ENCODE data around the gene GALNT6. TPM values are rescaled to one million over a fixed set of nuclear protein-coding genes. Genes with fewer than 3 reads are reported as not detected.
A peak's percentile ranks its signal among the peaks of the same experiment; 100 is the strongest.

The GALNT6 gene
- polyA plus RNA-seq, 2 of the 4 experiments (the other 2 are of a cell fraction): 3.6 to 4.3 TPM

- H3K4me2 ChIP-seq: peak overlapping the region; percentile 48
- ChIA-PET CTCF (interaction anchor here (1.8 to 1.9 kb wide), 2 partner anchors 17 to 33 kb away, joined by 4 to 9 read pairs; no protein-coding TSS in a partner anchor), POLR2A (no interaction called here)
- no peaks in the 10 kb centered on the region for H3K9me3 ChIP-seq
- no peak overlapping the region for H3K4me3 ChIP-seq
- FAIRE-seq: no peak
- H3K4me1 ChIP-seq: peaks cover 20% of the 10 kb centered on the region
- peak overlapping the region; percentile 21 to 73; a peak in 4 of 6 replicates for H3K27ac ChIP-seq
- no peak for TF ChIP-seq ZSCAN20 (CRISPR knock-in tag; IDR thresholded peaks at IDR 0.05)
- peak in 1 of 2 experiments; percentile 5; a peak in 1 of 6 replicates for ATAC-seq
- DNase-seq (ENCODE audit: low read depth in 1 of 2, low spot score in 1 of 2): peak in 1 of 2 experiments; percentile 31
- WGBS (ENCODE audit: missing lambda C conversion rate): 58% methylated on average over 10 of the region's 10 CpGs
Measured at GRCh38 chr12:51388069-51388799, 3.0 kb downstream of the GALNT6 start.

DNA sequence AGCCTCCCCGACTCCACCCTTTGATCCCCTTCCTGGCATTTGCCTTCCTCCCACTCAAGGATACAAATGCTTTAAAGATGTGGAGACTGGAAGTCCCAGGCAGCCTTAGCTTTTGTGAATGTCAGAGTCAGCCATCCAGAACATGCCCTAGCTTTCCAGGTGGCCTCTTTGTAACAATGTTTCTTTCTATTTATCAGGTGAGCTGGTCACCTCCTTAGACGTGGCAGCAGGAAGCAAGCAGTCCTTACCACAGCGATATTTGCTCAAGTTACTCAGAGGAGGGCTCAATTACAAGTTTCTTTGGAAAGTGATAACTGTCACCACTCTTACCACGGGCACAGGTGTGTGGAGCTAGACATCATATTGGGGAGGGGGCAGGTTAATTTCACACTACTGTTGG, 4.9 kb downstream of the GALNT6 start:
- POLR2A ChIA-PET: no interaction called here
- FAIRE-seq: no peak
- no peak for ATAC-seq
- no peak for DNase-seq (ENCODE audit: low read depth in 1 of 2, low spot score in 1 of 2)
- Histone ChIP-seq H3K9me3 (no peaks in the 10 kb centered on the region), H3K27ac (no peak overlapping the region), H3K4me2 (no peak overlapping the region), H3K4me1 (peaks cover 20% of the 10 kb centered on the region), H3K4me3 (no peak overlapping the region)
- CTCF ChIA-PET: interaction anchor here (0.9 to 2.0 kb wide), 5 partner anchors 9 to 699 kb away, joined by 3 to 5 read pairs (median 3); no protein-coding TSS in a partner anchor
- TF ChIP-seq GATA3 (IDR thresholded peaks at IDR 0.05; ENCODE audit: borderline replicate concordance) (no peak), RFX5 (IDR thresholded peaks at IDR 0.05) (no peak), RAD21 (conservative IDR thresholded peaks at IDR 0.05 in 1 of 2, IDR thresholded peaks at IDR 0.05 in 1 of 2) (no peak), FOSB (CRISPR knock-in tag; IDR thresholded peaks at IDR 0.05) (no peak), MAFK (IDR thresholded peaks at IDR 0.05; ENCODE audit: partially characterized antibody) (no peak), BHLHE40 (IDR thresholded peaks at IDR 0.05; ENCODE audit: low read depth, low read length) (no peak), NR3C1 (IDR thresholded peaks at IDR 0.05) (no peak)
- TF ChIP-seq, protein P1, sequence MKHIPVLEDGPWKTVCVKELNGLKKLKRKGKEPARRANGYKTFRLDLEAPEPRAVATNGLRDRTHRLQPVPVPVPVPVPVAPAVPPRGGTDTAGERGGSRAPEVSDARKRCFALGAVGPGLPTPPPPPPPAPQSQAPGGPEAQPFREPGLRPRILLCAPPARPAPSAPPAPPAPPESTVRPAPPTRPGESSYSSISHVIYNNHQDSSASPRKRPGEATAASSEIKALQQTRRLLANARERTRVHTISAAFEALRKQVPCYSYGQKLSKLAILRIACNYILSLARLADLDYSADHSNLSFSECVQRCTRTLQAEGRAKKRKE (CRISPR knock-in tag; IDR thresholded peaks at IDR 0.05; ENCODE audit: low read depth): no peak
- 58% methylated on average over 4 of the region's 4 CpGs for WGBS (ENCODE audit: missing lambda C conversion rate)

GRCh38 chr12:51383269-51383905, 7.8 kb downstream of the GALNT6 start:
- no peak for ATAC-seq
- Histone ChIP-seq H3K27ac (no peak overlapping the region), H3K4me1 (peaks cover 13% of the 10 kb centered on the region), H3K9me3 (no peaks in the 10 kb centered on the region), H3K4me3 (no peak overlapping the region), H3K4me2 (no peak overlapping the region)
- CTCF ChIA-PET: interaction anchor here (1.0 to 1.5 kb wide), 4 partner anchors 11 to 38 kb away, joined by 3 to 7 read pairs (median 3); no protein-coding TSS in a partner anchor
- DNase-seq (ENCODE audit: low read depth in 1 of 2, low spot score in 1 of 2): no peak
- POLR2A ChIA-PET: no interaction called here
- TF ChIP-seq EHF (CRISPR knock-in tag; IDR thresholded peaks at IDR 0.05) (no peak), ZFP36 (IDR thresholded peaks at IDR 0.05; ENCODE audit: borderline replicate concordance, partially characterized antibody) (peak; percentile 36), RNF2 (IDR thresholded peaks at IDR 0.05; ENCODE audit: borderline replicate concordance, low read depth) (no peak), JUNB (IDR thresholded peaks at IDR 0.05) (no peak), HEYL (CRISPR knock-in tag; IDR thresholded peaks at IDR 0.05) (no peak)
- no peak for FAIRE-seq
- 61% methylated on average over 6 of the region's 6 CpGs for WGBS (ENCODE audit: missing lambda C conversion rate)

GRCh38 chr12:51382173-51382572, 9.0 kb downstream of the GALNT6 start:
- Histone ChIP-seq H3K9me3 (no peaks in the 10 kb centered on the region), H3K27ac (no peak overlapping the region), H3K4me3 (no peak overlapping the region), H3K4me1 (peaks cover 3% of the 10 kb centered on the region; the same call in 1 of the 3 replicates), H3K4me2 (no peak overlapping the region)
- TF ChIP-seq EHMT2 (IDR thresholded peaks at IDR 0.05; ENCODE audit: low read depth): no peak
- TF ChIP-seq ZNF302 (CRISPR knock-in tag; IDR thresholded peaks at IDR 0.05): no peak
- no peak for TF ChIP-seq CHD4 (IDR thresholded peaks at IDR 0.05; ENCODE audit: borderline replicate concordance)
- ATAC-seq (no peak; a peak in 1 of 6 replicates), FAIRE-seq (no peak), DNase-seq (ENCODE audit: low read depth in 1 of 2, low spot score in 1 of 2) (no peak)
- CTCF ChIA-PET: no interaction called here
- WGBS (ENCODE audit: missing lambda C conversion rate): 90% methylated on average over 7 of the region's 7 CpGs
- POLR2A ChIA-PET: no interaction called here
